CD4-positive, alpha-beta T cell treated with Interleukin-6 at 100 ng/mL for 8 hours (primary cell): ENCODE measurements around the gene EXOC7.

Source experiments
- DNase-seq: peaks from one replicate; pipeline ENCODE4 v3.0.0-alpha.2; 2020; ENCODE audit warnings: mixed read lengths, low spot score

Gene EXOC7

GRCh38 chr17:76121932-76122430, 18.4 kb upstream of the EXOC7 start:
- no peak for DNase-seq

- DNase-seq, result no peak
These were observed 17.0 kb upstream of the EXOC7 start for GRCh38 chr17:76120658-76121008.

- DNase-seq, result no peak
These were observed 16.1 kb upstream of the EXOC7 start for GRCh38 chr17:76119409-76120371.

- DNase-seq, result no peak
These were observed 11.7 kb upstream of the EXOC7 start for GRCh38 chr17:76115138-76115754.

GRCh38 chr17:76111956-76112355, 8.4 kb upstream of the EXOC7 start:
- DNase-seq, result no peak

- DNase-seq, result no peak
These were observed 3.9 kb upstream of the EXOC7 start for GRCh38 chr17:76107509-76107908.

- DNase-seq, result no peak
These were observed 3.1 kb upstream of the EXOC7 start for GRCh38 chr17:76106703-76107102.

- DNase-seq, result no peak
These were observed 1.3 kb upstream of the EXOC7 start for GRCh38 chr17:76104896-76105231.

- DNase-seq, result no peak
These were observed 731 bp upstream of the EXOC7 start for GRCh38 chr17:76104140-76104895.

- no peak for DNase-seq
These were observed 678 bp downstream of the EXOC7 start for GRCh38 chr17:76102944-76103273.

- no peak for DNase-seq
These were observed 5.8 kb downstream of the EXOC7 start for GRCh38 chr17:76097716-76098295.

- no peak for DNase-seq
These were observed 7.6 kb downstream of the EXOC7 start for GRCh38 chr17:76095943-76096342.

- no peak for DNase-seq
These were observed 9.5 kb downstream of the EXOC7 start for GRCh38 chr17:76094046-76094445.

- no peak for DNase-seq
These were observed 10.8 kb downstream of the EXOC7 start for GRCh38 chr17:76092526-76093413.

- no peak for DNase-seq
These were observed 11.9 kb downstream of the EXOC7 start for GRCh38 chr17:76091526-76092286.

GRCh38 chr17:76090517-76091129, 13.0 kb downstream of the EXOC7 start:
- no peak for DNase-seq

- no peak for DNase-seq
These were observed 13.7 kb downstream of the EXOC7 start for GRCh38 chr17:76089680-76090516.

GRCh38 chr17:76088868-76089576, 14.6 kb downstream of the EXOC7 start:
- no peak for DNase-seq
